ENCODE data around the gene PCDH9. TPM values are rescaled to one million over a fixed set of nuclear protein-coding genes. Genes with fewer than 3 reads are reported as not detected.
A peak's percentile ranks its signal among the peaks of the same experiment; 100 is the strongest.

Gene PCDH9
- polyA plus RNA-seq, 1 of the 3 experiments (the other 2 are of a cell fraction) = 1.3 TPM

DNA sequence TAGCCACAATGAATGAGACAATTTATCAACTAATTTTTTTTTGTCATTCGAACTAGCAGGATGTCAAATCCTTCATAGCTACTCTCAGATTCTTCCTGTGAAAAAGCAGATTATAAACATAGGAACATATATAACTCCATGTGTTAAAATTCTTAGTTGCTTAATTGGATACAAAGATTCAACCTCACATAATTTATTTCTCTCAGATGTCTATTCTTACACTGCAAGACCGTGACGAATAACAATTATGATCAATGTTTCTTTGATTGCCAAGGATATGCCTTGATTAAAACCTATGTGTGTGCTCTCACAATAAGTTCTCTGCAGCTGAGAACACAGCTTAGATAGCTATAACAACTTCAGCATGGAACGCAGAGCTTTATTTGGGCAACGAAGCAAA, 872.7 kb downstream of the PCDH9 start:
- Histone ChIP-seq H3K9me2 (no peaks in the 10 kb centered on the region), H2AFZ (ENCODE audit: low read depth) (no peak overlapping the region), H3K4me3 (ENCODE audit: low read depth in 2 of 2, low read length in 1 of 2) (no peak overlapping the region), H4K20me1 (ENCODE audit: insufficient read depth) (no peaks in the 10 kb centered on the region), H3K79me2 (ENCODE audit: insufficient read depth) (no peaks in the 10 kb centered on the region), H3K4me1 (ENCODE audit: control insufficient read depth in 1 of 2, insufficient read depth in 2 of 2, low read depth in 1 of 2, low read length in 1 of 2) (no peaks in the 10 kb centered on the region), H3K4me2 (no peak overlapping the region), H3K36me3 (replicated peaks in 1 of 2; ENCODE audit: control insufficient read depth in 1 of 2, insufficient read depth in 2 of 2, low read length in 1 of 2) (no peaks in the 10 kb centered on the region), H3K27me3 (ENCODE audit: insufficient read depth) (no peaks in the 10 kb centered on the region), H3F3A (replicated peaks; ENCODE audit: insufficient read depth) (no peaks in the 10 kb centered on the region), H3K27ac (ENCODE audit: low read depth in 2 of 2, low read length in 1 of 2) (no peak overlapping the region), H3K9me3 (no peaks in the 10 kb centered on the region), H3K9ac (no peak overlapping the region)
- WGBS (ENCODE audit: low lambda C conversion rate) = 95% methylated on average over 5 of the region's 5 CpGs
- CTCF ChIA-PET = no interaction called here
- no peak for DNase-seq
- POLR2A ChIA-PET = no interaction called here
- TF ChIP-seq, protein P1, sequence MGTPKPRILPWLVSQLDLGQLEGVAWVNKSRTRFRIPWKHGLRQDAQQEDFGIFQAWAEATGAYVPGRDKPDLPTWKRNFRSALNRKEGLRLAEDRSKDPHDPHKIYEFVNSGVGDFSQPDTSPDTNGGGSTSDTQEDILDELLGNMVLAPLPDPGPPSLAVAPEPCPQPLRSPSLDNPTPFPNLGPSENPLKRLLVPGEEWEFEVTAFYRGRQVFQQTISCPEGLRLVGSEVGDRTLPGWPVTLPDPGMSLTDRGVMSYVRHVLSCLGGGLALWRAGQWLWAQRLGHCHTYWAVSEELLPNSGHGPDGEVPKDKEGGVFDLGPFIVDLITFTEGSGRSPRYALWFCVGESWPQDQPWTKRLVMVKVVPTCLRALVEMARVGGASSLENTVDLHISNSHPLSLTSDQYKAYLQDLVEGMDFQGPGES (IDR thresholded peaks at IDR 0.05; ENCODE audit: low read depth, low read length) = no peak
- TF ChIP-seq RCOR1 (IDR thresholded peaks at IDR 0.05; ENCODE audit: low read length) (no peak), GATA2 (CRISPR knock-in tag; IDR thresholded peaks at IDR 0.05) (no peak), RAD21 (IDR thresholded peaks at IDR 0.05; ENCODE audit: low read length) (no peak), JUND (IDR thresholded peaks at IDR 0.05) (no peak), CHD2 (IDR thresholded peaks at IDR 0.05; ENCODE audit: low read length, partially characterized antibody) (no peak), NRF1 (IDR thresholded peaks at IDR 0.05; ENCODE audit: low read depth, low read length) (no peak), FOXM1 (IDR thresholded peaks at IDR 0.05; ENCODE audit: low read depth) (no peak), SMC3 (IDR thresholded peaks at IDR 0.05; ENCODE audit: low read depth, low read length) (no peak), EP300 (IDR thresholded peaks at IDR 0.05; ENCODE audit: borderline replicate concordance in 1 of 2, low read depth in 1 of 2, low read length in 1 of 2) (no peak), FOXJ3 (CRISPR knock-in tag; IDR thresholded peaks at IDR 0.05) (no peak), RXRA (IDR thresholded peaks at IDR 0.05; ENCODE audit: borderline replicate concordance, low read depth) (no peak)
- TF ChIP-seq, protein P2, sequence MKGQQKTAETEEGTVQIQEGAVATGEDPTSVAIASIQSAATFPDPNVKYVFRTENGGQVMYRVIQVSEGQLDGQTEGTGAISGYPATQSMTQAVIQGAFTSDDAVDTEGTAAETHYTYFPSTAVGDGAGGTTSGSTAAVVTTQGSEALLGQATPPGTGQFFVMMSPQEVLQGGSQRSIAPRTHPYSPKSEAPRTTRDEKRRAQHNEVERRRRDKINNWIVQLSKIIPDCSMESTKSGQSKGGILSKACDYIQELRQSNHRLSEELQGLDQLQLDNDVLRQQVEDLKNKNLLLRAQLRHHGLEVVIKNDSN (IDR thresholded peaks at IDR 0.05; ENCODE audit: borderline replicate concordance, low read depth) = no peak

DNA sequence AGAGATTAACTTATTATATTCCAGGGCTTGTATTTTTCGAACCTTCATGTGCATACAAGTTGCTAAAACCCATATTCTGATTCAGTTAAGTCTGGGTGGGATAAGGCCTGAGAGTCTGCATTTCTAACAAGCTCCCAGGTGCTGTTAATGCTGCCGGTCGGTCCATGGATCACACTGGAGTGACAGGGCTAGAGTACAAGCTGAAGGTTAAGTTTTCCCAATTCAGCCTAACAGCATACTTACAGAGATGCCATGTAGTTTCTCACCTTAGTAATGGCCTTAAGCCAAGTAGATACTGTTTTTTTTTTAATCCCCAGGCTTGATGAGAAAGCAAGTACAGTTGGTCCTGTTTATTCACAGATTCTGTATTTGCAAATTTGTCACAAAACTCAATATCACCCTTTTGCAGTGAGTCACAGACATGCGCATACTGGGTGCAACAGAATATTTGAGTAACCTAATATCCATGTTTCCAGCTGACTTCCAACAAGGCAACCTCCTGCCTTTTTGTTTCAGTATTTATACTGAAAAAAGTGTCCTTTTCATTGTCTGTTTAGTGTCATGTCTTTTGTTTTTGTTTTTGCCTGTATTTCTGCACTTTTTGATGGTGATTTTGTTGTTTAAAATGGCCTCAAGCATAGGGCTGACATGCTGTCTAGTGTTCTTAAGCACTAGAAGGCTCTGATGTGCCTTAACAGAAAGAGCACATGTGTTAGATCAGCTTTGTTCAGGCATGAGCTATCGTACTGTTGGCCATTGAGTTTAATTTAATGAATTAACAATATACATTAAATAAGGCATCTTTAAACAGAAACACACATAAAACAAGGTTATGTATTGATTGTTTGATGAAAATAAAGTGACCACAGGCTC, 875.0 kb downstream of the PCDH9 start:
- no peak for DNase-seq
- Histone ChIP-seq H3K4me2 (no peak overlapping the region), H4K20me1 (ENCODE audit: insufficient read depth) (no peaks in the 10 kb centered on the region), H3K4me3 (ENCODE audit: low read depth in 2 of 2, low read length in 1 of 2) (no peak overlapping the region), H2AFZ (ENCODE audit: low read depth) (peak overlapping the region; percentile 25; the same call in 1 of the 2 replicates), H3K27me3 (ENCODE audit: insufficient read depth) (no peaks in the 10 kb centered on the region), H3K9ac (no peak overlapping the region), H3K36me3 (replicated peaks in 1 of 2; ENCODE audit: control insufficient read depth in 1 of 2, insufficient read depth in 2 of 2, low read length in 1 of 2) (no peaks in the 10 kb centered on the region), H3K79me2 (ENCODE audit: insufficient read depth) (no peaks in the 10 kb centered on the region), H3F3A (replicated peaks; ENCODE audit: insufficient read depth) (no peaks in the 10 kb centered on the region), H3K27ac (ENCODE audit: low read depth in 2 of 2, low read length in 1 of 2) (no peak overlapping the region), H3K4me1 (ENCODE audit: control insufficient read depth in 1 of 2, insufficient read depth in 2 of 2, low read depth in 1 of 2, low read length in 1 of 2) (no peaks in the 10 kb centered on the region), H3K9me3 (no peaks in the 10 kb centered on the region), H3K9me2 (no peaks in the 10 kb centered on the region)
- TF ChIP-seq JUND (IDR thresholded peaks at IDR 0.05) = no peak
- TF ChIP-seq, protein P1 (IDR thresholded peaks at IDR 0.05; ENCODE audit: low read depth, low read length) = no peak
- TF ChIP-seq, protein P3, sequence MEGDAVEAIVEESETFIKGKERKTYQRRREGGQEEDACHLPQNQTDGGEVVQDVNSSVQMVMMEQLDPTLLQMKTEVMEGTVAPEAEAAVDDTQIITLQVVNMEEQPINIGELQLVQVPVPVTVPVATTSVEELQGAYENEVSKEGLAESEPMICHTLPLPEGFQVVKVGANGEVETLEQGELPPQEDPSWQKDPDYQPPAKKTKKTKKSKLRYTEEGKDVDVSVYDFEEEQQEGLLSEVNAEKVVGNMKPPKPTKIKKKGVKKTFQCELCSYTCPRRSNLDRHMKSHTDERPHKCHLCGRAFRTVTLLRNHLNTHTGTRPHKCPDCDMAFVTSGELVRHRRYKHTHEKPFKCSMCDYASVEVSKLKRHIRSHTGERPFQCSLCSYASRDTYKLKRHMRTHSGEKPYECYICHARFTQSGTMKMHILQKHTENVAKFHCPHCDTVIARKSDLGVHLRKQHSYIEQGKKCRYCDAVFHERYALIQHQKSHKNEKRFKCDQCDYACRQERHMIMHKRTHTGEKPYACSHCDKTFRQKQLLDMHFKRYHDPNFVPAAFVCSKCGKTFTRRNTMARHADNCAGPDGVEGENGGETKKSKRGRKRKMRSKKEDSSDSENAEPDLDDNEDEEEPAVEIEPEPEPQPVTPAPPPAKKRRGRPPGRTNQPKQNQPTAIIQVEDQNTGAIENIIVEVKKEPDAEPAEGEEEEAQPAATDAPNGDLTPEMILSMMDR (IDR thresholded peaks at IDR 0.05) = no peak
- TF ChIP-seq, protein P4, sequence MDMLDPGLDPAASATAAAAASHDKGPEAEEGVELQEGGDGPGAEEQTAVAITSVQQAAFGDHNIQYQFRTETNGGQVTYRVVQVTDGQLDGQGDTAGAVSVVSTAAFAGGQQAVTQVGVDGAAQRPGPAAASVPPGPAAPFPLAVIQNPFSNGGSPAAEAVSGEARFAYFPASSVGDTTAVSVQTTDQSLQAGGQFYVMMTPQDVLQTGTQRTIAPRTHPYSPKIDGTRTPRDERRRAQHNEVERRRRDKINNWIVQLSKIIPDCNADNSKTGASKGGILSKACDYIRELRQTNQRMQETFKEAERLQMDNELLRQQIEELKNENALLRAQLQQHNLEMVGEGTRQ (IDR thresholded peaks at IDR 0.05; ENCODE audit: borderline replicate concordance, low read depth, low read length) = no peak
- CTCF ChIA-PET = interaction anchor here (1.1 kb wide), 1 partner anchor 11 kb away, joined by 3 read pairs; no protein-coding TSS in a partner anchor
- 95% methylated on average over 5 of the region's 5 CpGs for WGBS (ENCODE audit: low lambda C conversion rate)
- POLR2A ChIA-PET = no interaction called here

All from SK-N-SH (cell line).